GM21529 (cell line): ENCODE results near the gene CSKMT.

Experiments used
- ATAC-seq: cut with Tn5 transposase; IDR thresholded peaks from one replicate; pipeline ENCODE4 v1.9.1; 2021; ENCODE audit not compliant: unreplicated experiment

Gene CSKMT

DNA sequence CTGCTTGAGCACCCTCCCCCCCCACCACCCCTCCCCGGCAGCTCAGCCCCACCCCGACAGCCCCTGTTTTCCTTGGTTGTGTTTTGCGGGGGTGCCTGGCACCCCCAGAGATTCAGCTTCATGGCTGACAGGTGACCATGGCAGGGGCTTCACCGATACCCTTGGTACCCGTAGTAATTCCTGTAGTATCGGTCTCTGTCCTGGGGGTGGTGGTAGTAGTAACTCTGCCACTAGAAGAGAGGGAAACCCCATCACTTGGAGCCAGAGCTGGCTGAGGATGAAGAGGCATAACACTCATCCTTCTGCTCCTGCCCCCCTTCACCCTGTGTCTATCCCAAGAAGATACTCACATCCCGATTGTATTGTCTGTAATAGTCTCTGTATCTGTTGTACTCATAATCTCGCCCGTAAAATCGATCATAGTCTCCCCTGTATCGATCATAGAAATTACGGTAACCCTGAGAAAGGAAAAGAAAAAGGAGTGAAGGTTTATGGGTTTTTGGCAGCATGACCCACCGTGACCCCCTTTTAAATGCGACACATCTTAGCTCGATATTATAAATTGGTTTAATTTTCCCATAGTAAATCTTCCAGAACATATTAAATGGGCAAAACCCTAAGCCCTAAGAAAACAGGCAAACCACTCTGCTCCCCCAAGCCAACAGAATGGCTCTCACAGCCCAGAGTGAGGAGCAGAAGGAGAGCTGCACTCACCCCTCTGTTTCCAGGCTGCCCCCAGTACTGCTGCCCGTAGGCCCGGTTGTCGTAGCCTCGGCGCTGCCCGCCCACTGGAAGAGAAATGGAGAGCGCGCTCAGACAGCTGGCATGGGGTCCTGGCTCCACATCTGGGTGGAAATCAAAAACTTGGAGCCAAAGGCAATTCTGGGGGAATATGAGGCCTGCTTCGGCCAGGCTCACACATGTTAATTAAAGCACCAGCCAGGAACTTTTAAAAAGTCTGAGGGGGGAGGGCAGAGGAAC lies 50.3 kb downstream of the CSKMT start:
- ATAC-seq = no peak

DNA sequence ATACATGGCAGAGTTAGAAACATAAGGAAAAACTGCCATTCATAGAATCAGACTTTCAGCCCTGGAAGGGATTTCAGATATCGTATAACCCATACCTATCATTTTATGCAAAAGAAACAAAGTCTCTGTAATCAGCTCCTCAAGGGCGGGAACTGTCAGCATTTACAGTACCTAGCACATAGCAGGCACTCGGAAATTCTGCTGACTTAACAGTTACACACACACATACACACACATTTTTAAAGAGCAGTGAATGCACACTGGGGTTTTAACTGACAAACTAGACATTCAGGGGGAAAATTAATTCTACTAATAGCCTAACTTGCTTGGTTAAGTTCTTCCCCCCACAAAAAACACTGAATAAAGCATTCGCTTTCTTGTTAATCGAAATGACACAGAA lies 51.1 kb downstream of the CSKMT start:
- ATAC-seq = no peak

DNA sequence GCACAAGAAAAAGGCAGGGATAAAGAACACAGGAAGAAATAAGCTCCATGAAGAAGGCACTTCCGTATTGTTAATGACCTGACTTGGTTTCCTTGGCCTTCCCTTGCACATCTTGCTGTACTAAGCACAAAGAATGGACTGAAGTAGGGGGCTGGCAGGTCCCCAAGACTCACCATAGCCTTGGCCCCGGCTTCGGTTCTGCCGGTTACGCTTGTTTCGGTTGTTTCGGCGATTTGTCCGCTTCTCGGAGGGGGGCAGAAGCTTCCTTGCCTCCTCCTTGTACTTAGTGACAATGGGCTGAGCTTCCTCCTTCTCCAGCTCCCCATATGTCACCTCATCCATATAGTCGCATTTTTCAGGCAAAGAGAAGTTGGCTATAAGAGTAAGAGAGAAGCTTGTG lies 51.7 kb downstream of the CSKMT start:
- no peak for ATAC-seq
